Motor neuron (in vitro differentiated cells): ENCODE results near the gene CNKSR3. TPM values are rescaled to one million over a fixed set of nuclear protein-coding genes. Genes with fewer than 3 reads are reported as not detected.
A peak's percentile ranks its signal among the peaks of the same experiment; 100 is the strongest.

Experiments used
- ATAC-seq, 8 experiments: fragments of 200-7000 bp; cut with Tn5 transposase; replicated peaks in 6 of 8; 2 replicates each; pipeline ENCODE4 v1.8.0; 2021; ENCODE audit warnings: mild to moderate bottlenecking in 8 of 8, moderate library complexity in 8 of 8
- H3K27ac ChIP-seq, 2 donors: fragments of 250-450 bp; sonication (Bioruptor Pico); 2 replicates each; pipeline ENCODE4 v1.9.0; 2021; ENCODE audit warnings: antibody characterized with exemption in 2 of 2, mild to moderate bottlenecking in 2 of 2, moderate library complexity in 1 of 2
- H3K4me1 ChIP-seq, 2 donors: fragments of 250-450 bp; sonication (Bioruptor Pico); replicated peaks in 1 of 2; 2 replicates each; pipeline ENCODE4 v1.6.1; 2021; ENCODE audit warnings: antibody characterized with exemption in 2 of 2, mild to moderate bottlenecking in 2 of 2, moderate library complexity in 1 of 2
- H3K4me3 ChIP-seq, 5 donors: fragments of 250-450 bp; sonication (Bioruptor Pico); 2 replicates each; pipeline ENCODE4 v1.9.0; 2021; ENCODE audit warnings: antibody characterized with exemption in 5 of 5, mild to moderate bottlenecking in 5 of 5, moderate library complexity in 4 of 5
- WGBS, 10 experiments: fragments of 450-650 bp; shearing (Covaris generic); methylation state at CpG; one replicate each; pipeline ENCODE4 v1.0.0; 2022; 5-methylcytosine and 5-hydroxymethylcytosine counted together
- in situ Hi-C, 9 experiments: fragments of 400-800 bp; cut with MboI; loops; one replicate each; pipeline ENCODE4 v1.15.0; 2021; ENCODE audit warnings: low sequenced_read_pairs in 9 of 9, low pct_unique_long_range_greater_than_20kb in 2 of 9; ENCODE audit not compliant: unreplicated experiment in 9 of 9
- total RNA-seq, 8 experiments: library from RNA; unstranded; fragments of 300-600 nt; gene quantifications; 2 replicates each; pipeline versions ENCODE4 v1.2.3 to v1.2.4, GENCODE V29; 2022

CNKSR3 gene
- total RNA-seq, 8 experiments from 2014 or later, result 2.0 to 21.5 (median 3.5) TPM

- Histone ChIP-seq H3K27ac (no peak overlapping the region), H3K4me3 (no peak overlapping the region), H3K4me1 (peaks cover 16% of the 10 kb centered on the region in 2 donors)
- ATAC-seq, result no peak
- in situ Hi-C loops, result no loop called here
- 82 to 100% (median 92%) methylated on average over 1 to 3 of the region's 3 CpGs; no CpG with 5 or more reads in 5 of the 10 experiments for WGBS, 10 experiments
These were observed 60.0 kb downstream of the CNKSR3 start for GRCh38 chr6:154450498-154450897.

GRCh38 chr6:154448448-154449096 is 61.9 kb downstream of the CNKSR3 start:
- 3 to 80% (median 45%) methylated on average over 1 to 7 of the region's 11 CpGs for WGBS, 10 experiments
- in situ Hi-C loops, result no loop called here
- peak; percentile 96 to 100 (median 99) for ATAC-seq
- Histone ChIP-seq H3K4me1 (peaks cover 16% of the 10 kb centered on the region in 2 donors), H3K27ac (peak overlapping the region in 1 of 2 donors; percentile 47), H3K4me3 (no peak overlapping the region)

- no peak overlapping the region for H3K27ac ChIP-seq
- in situ Hi-C loops, result no loop called here
- peaks cover 16% of the 10 kb centered on the region in 2 donors for H3K4me1 ChIP-seq
- peak in 1 of 8 experiments; percentile 41 for ATAC-seq
- 57 to 100% (median 90%) methylated on average over 1 to 2 of the region's 2 CpGs for WGBS, 10 experiments
- no peak overlapping the region for H3K4me3 ChIP-seq
These were observed 62.5 kb downstream of the CNKSR3 start for GRCh38 chr6:154447954-154448353.

- in situ Hi-C loops, result no loop called here
- Histone ChIP-seq H3K4me3 (no peak overlapping the region), H3K27ac (no peak overlapping the region), H3K4me1 (peaks cover 16% of the 10 kb centered on the region in 2 donors)
- WGBS, 10 experiments, result 68 to 100% (median 92%) methylated on average over 1 to 8 of the region's 8 CpGs; no CpG with 5 or more reads in 1 of the 10 experiments
- no peak for ATAC-seq
These were observed 63.5 kb downstream of the CNKSR3 start for GRCh38 chr6:154446984-154447383.

GRCh38 chr6:154445417-154445816 is 65.1 kb downstream of the CNKSR3 start:
- in situ Hi-C loops, result no loop called here
- peaks cover 16% of the 10 kb centered on the region in 2 donors for H3K4me1 ChIP-seq
- no peak for ATAC-seq
- no peak overlapping the region for H3K27ac ChIP-seq
- H3K4me3 ChIP-seq, result no peak overlapping the region
- WGBS, 10 experiments, result 25 to 100% (median 58%) methylated on average over 1 to 2 of the region's 2 CpGs

- H3K27ac ChIP-seq, result no peak overlapping the region
- no peaks in the 10 kb centered on the region for H3K4me1 ChIP-seq
- H3K4me3 ChIP-seq, result no peak overlapping the region
- no peak for ATAC-seq
- WGBS, 10 experiments, result 97 to 100% (median 100%) methylated on average over 2 to 6 of the region's 12 CpGs; no CpG with 5 or more reads in 5 of the 10 experiments
- in situ Hi-C loops, result no loop called here
These were observed 68.5 kb downstream of the CNKSR3 start for GRCh38 chr6:154441995-154442310.

GRCh38 chr6:154440422-154441043 is 70.0 kb downstream of the CNKSR3 start:
- H3K4me3 ChIP-seq, result no peak overlapping the region
- in situ Hi-C loops, result no loop called here
- no peaks in the 10 kb centered on the region for H3K4me1 ChIP-seq
- WGBS, 10 experiments, result 88 to 100% (median 100%) methylated on average over 1 of the region's 1 CpG; no CpG with 5 or more reads in 6 of the 10 experiments
- H3K27ac ChIP-seq, result no peak overlapping the region
- ATAC-seq, result no peak

GRCh38 chr6:154440022-154440421 is 70.5 kb downstream of the CNKSR3 start:
- no peak overlapping the region for H3K4me3 ChIP-seq
- no peak overlapping the region for H3K27ac ChIP-seq
- no peak for ATAC-seq
- H3K4me1 ChIP-seq, result no peaks in the 10 kb centered on the region
- in situ Hi-C loops, result no loop called here
- WGBS, 10 experiments, result 42 to 100% (median 67%) methylated on average over 1 to 3 of the region's 3 CpGs; no CpG with 5 or more reads in 1 of the 10 experiments

- H3K4me3 ChIP-seq, result no peak overlapping the region
- in situ Hi-C loops, result no loop called here
- H3K27ac ChIP-seq, result no peak overlapping the region
- WGBS, 10 experiments, result 80 to 98% (median 95%) methylated on average over 3 to 8 of the region's 9 CpGs; no CpG with 5 or more reads in 2 of the 10 experiments
- H3K4me1 ChIP-seq, result peaks cover 0 to under 1% of the 10 kb centered on the region in 2 donors
- peak in 1 of 8 experiments; percentile 78 for ATAC-seq
These were observed 71.5 kb downstream of the CNKSR3 start for GRCh38 chr6:154438882-154439415.

GRCh38 chr6:154435400-154435945 is 75.0 kb downstream of the CNKSR3 start:
- no peak for ATAC-seq
- in situ Hi-C loops, result no loop called here
- no peak overlapping the region for H3K27ac ChIP-seq
- 60 to 100% (median 100%) methylated on average over 2 to 6 of the region's 11 CpGs; no CpG with 5 or more reads in 5 of the 10 experiments for WGBS, 10 experiments
- peaks cover 4 to 5% of the 10 kb centered on the region in 2 donors for H3K4me1 ChIP-seq
- no peak overlapping the region for H3K4me3 ChIP-seq

GRCh38 chr6:154434662-154435061 is 75.8 kb downstream of the CNKSR3 start:
- in situ Hi-C loops, result no loop called here
- H3K27ac ChIP-seq, result no peak overlapping the region
- H3K4me3 ChIP-seq, result no peak overlapping the region
- no peak for ATAC-seq
- H3K4me1 ChIP-seq, result peaks cover 4 to 5% of the 10 kb centered on the region in 2 donors
- WGBS, 10 experiments, result 82 to 100% (median 100%) methylated on average over 1 to 3 of the region's 3 CpGs

- Histone ChIP-seq H3K4me1 (peaks cover 4 to 5% of the 10 kb centered on the region in 2 donors), H3K27ac (no peak overlapping the region), H3K4me3 (no peak overlapping the region)
- WGBS, 10 experiments, result 41 to 100% (median 80%) methylated on average over 1 to 8 of the region's 8 CpGs; no CpG with 5 or more reads in 1 of the 10 experiments
- in situ Hi-C loops, result no loop called here
- ATAC-seq, result peak in 6 of 8 experiments; percentile 37 to 84 (median 56)
These were observed 76.8 kb downstream of the CNKSR3 start for GRCh38 chr6:154433477-154434241.
